NCI-H2107 (cell line): Measurements from ENCODE around the gene ZBTB34.
A peak's percentile ranks its signal among the peaks of the same experiment; 100 is the strongest.

Experiments
- DNase-seq: peaks from one replicate; lab custom pipeline; 2025; lab: John Stamatoyannopoulos, UW

Gene ZBTB34

DNA sequence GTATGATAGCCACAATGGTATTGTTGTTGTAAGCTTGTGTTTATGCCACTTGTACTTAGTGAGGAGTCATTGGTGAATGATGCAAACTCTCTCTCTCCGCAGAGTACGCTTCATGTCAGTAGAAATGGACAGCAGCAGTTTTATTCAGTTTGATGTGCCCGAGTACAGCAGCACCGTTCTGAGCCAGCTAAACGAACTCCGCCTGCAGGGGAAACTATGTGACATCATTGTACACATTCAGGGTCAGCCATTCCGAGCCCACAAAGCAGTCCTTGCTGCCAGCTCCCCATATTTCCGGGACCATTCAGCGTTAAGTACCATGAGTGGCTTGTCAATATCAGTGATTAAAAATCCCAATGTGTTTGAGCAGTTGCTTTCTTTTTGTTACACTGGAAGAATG is 18.8 kb downstream of the ZBTB34 start:
- DNase-seq, result no peak

DNA sequence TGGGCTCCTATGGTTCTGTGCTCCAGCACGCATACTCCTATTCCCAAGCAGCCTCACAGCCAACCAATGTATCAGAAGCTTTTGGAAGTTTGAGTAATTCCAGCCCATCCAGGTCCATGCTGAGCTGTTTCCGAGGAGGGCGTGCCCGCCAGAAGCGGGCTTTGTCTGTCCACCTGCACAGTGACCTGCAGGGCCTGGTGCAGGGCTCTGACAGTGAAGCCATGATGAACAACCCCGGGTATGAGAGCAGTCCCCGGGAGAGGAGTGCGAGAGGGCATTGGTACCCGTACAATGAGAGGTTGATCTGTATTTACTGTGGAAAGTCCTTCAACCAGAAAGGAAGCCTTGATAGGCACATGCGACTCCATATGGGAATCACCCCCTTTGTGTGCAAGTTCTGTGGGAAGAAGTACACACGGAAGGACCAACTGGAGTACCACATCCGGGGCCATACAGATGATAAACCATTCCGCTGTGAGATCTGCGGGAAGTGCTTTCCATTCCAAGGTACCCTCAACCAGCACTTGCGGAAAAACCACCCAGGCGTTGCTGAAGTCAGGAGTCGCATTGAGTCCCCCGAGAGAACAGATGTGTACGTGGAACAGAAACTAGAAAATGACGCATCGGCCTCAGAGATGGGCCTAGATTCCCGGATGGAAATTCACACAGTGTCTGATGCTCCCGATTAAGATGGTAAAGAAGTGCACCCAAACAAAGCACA is 19.9 kb downstream of the ZBTB34 start:
- no peak for DNase-seq

- DNase-seq, result no peak
Measured at GRCh38 chr9:126880947-126881332, 20.5 kb downstream of the ZBTB34 start.

DNA sequence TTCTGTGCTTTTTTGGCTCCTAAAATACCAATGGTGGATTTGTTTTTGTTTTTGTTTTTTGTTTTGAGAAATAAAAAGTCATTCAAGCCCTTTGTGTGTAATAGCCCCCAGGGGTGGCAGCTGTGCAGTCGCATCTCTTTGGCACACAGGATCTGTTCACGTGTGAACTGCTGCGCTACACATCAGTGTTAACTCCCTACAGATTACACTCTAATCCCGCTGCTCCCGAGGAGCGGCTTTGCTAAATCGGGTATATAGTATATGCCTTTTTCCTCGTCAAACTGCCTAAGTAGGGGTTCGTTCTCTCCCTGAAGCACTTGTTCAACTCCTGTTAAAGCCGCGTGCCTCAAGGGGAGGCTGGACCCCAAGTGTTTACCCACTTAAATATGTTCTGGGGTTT is 22.3 kb downstream of the ZBTB34 start:
- DNase-seq, result no peak

DNA sequence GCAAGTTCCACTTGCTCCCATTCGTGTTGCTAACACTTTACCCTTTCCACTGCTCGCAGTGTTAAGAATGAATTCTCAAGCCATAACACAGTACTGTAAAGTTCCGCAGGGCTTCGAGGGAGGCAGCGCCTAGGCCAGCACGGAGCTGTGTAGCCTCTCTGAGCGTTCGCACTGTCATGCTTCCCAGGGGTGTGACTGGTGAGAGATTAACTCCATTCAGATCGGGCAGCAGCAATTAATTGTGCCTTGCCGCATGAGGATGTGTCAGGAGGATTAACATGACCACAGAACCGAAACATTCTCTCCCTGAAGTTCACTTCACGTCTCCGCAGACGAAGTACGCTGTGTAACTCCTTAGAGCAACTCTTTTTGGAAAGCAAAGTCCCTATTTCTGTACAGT is 23.2 kb downstream of the ZBTB34 start:
- DNase-seq, result no peak

DNA sequence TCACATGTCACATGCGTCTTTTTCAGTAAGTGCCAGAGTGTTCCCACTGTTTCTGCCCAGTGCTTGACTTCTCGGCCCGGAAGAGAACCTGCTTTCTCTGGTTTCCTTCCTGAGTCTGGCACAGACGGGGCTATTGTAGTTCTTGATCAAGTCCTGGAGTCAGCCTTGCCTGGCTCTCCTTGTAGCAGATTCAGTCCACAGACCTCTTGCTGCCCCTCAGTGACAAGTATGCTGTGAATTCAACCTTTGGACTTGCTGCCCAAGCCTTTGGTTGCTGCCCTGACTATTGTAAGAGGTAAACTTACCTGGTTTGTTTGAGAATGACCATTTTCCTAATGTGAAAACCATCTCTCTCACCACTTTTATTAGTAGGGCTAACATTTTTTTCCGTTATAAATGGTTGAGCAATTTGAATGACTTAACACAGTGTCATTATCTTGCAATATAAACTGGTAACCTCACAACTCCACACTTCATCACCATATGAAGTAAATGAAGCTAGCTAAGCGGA is 24.7 kb downstream of the ZBTB34 start:
- DNase-seq, result no peak

GRCh38 chr9:126886034-126886822 is 25.8 kb downstream of the ZBTB34 start:
- DNase-seq, result no peak

DNA sequence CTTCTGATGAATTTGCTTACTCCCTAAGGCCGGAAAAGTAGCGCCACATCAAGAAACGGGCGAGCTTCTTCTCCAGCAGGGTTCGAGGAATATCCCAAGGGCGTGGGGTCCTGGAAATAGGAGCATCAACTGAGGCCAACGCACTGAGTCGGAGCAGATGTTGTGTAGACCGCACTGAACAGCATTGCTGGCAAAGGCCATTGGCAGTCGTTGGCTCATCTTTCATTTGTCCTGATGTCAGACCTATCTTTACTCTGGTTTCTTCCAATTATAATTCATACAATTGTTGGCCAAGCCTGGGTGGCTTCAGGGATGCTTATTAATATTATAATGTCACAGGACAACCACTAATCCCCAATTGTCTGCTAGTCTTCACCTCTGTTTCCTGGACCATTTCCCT is 26.5 kb downstream of the ZBTB34 start:
- no peak for DNase-seq

GRCh38 chr9:126891676-126892075 is 31.2 kb downstream of the ZBTB34 start:
- no peak for DNase-seq

GRCh38 chr9:126893079-126893478 is 32.6 kb downstream of the ZBTB34 start:
- DNase-seq, result no peak

DNA sequence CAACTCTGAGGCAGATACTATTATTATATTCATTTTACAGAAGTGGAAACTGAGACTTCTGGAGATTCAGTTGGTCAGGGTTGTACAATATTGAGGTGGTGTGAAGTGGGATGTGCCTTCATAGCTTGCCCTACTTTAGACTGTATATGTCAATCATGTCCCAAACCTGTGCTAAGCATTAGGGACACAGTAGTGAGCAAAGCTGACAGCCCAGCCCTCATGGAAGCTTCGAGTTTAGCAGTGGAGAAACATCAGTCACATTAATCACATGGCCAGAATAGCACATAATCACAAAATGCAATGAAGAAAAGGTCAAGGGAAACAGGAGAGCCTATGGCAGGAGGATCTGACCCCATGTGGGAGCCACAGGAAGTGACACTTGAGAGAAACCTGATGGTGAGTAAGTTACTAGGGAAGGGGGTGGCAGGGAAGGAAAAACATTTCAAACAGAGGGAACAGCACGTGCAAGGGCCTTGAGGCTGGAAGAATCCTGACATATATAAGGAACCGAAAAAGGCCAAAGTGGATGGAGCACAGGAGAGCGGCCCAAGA is 33.7 kb downstream of the ZBTB34 start:
- DNase-seq, result no peak

DNA sequence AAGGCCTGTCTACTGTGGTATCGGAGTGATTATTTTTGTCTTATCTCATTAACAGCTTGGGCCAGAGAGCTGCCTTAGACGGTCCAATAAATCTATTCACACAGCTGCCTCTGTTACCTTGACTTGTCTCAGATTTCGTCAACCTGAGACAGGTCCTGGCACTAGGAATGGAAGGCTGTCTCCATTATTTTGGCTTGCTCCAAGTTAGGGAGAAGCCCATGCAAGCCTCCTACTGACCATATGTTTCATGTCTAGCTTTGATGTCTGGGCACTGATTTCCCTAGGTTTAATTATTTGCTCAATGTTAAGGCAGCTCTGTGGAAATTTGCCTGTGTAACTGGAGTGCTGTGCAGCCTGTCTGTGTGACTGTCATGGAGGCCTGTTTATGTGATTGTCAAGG is 41.8 kb downstream of the ZBTB34 start:
- DNase-seq, result no peak

DNA sequence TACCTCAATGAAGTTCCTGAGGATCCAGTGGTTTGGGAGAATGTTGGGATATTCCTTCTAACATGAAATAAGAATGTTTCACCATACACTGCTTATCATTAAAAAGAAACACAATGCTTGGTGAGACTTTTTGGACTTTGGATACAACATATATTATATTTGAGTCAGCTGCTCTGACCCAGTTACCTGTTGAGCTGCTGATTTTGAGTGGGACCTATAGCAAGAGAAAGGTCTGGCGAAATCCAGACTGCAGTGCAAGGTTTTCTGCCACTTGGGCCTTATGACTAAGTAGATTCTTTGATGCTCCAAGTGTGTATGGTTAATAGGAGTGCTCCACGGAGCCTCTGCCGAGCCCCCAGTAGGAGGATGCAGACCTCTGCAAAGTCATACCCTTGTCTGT is 44.1 kb downstream of the ZBTB34 start:
- no peak for DNase-seq

DNA sequence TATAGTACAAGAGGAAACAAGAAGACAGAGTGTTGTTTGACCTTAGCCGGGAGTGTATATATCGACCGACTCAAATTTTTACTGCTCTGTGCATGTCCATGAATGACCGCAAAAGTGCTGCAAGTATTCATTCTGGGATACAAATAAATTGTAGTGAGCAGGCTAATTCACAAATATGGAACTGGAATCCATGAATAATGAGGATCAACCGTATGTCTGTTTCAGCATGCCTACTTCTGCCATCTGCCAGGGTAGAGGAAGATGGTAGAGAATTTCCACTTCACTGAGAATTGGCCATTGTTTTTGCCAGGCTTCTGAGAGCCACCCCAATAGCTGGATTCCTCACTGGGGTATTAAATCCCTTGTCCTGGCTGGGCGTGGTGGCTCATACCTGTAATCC is 45.7 kb downstream of the ZBTB34 start:
- no peak for DNase-seq

DNA sequence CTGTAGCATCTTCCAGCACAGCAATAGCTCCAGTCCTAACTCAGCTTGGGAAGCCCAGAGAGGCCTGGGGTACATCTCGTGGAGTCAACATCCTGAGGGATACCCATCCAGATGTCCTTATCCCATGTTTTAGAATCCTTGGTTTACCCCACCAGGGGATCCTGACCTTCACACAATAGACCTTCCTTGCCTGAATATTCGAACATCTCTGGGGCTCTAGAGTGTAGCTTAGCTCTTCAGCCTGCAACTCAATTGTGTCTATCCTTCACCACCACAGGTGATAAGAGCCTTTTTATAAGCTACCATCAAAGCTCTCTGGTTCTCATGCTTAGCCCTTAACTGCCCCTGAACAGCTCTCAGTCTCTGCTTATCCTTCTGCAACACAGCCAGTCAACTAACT is 46.6 kb downstream of the ZBTB34 start:
- no peak for DNase-seq

- peak; percentile 88 for DNase-seq
Measured at GRCh38 chr9:126914458-126915280, 54.2 kb downstream of the ZBTB34 start, which contains the start of gene RALGPS1. Gene RALGPS1 (plus strand): TSS chr9:126914782. CDS start chr9:126962290, 47,508 bp downstream.

DNA sequence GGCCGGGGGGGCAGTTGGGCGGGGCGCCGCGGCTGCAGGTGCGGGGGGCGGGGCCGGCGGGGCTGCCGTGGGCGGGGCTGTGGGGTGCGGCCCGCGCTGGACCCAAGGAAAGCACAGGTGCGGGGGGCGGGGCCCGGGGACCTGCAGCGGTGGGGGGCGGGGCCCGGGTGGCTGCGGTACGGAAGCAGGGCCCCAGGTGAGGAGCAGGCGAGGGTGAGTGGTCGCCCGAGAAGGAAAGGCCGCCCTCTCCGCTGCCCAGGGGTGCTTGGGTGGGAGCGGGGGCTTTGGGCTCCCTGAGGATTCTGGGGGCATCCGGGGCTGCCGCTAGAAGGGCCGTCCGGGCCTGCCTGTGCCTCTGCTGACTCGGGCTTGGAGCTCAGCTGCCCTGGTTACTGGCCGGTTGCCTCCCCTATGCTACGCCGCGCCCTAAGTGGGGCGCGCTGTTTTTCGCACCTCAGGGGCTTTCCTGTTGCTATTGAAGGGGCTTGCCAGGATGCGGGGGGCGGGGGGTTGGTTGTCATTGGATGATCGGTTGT is 54.9 kb downstream of the ZBTB34 start:
- DNase-seq, result peak; percentile 70

GRCh38 chr9:126915846-126916543 is 55.6 kb downstream of the ZBTB34 start:
- DNase-seq, result no peak

- no peak for DNase-seq
Measured at GRCh38 chr9:126916909-126917308, 56.5 kb downstream of the ZBTB34 start.

DNA sequence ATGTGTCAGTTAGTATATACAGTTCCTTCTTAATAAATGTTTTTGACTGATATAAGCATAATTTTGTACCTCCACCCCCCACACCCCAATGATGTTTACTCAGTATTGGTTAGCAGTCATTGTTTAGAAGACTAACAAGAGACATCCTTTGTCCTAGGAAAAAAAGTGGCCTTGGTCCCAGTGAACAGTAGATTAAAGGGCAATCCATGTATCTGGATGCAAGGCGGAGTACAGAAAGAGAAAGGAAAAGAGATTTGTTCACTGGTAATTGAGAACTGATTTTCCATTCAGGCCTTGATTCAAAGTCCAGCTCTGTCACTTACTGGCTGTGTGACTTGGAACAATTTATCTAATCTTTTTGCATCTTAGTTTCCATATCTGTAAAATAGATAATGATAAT is 58.8 kb downstream of the ZBTB34 start:
- DNase-seq, result no peak

GRCh38 chr9:126925876-126926275 is 65.4 kb downstream of the ZBTB34 start:
- no peak for DNase-seq
